Measurements from ENCODE around the gene LRRC45. TPM values are rescaled to one million over a fixed set of nuclear protein-coding genes. Genes with fewer than 3 reads are reported as not detected.

The LRRC45 gene
- total and polyA plus RNA-seq, 2 of the 4 experiments (the other 2 are of a cell fraction): 7.2 to 10.2 TPM

DNA sequence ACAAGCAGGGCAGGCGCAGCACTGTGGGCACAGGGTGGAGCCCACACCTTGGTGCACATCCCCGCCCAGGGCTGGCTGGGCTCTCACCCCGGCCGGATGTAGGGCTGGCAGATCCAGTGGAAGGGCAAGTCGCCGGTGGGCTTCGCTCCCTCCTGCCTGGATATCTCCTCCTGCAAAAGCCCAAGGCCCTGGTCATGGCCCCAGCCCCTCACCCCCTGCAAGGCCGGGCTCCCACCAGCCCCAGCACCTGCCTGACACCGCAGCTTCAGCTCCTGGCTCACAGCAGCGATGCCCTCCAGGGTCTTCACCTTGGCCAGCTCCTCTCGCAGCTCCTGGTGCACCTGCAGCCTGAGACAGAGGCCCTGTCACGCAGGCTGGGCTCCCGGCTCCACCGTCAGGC is 37.5 kb downstream of the LRRC45 start:
- Histone ChIP-seq H3K9me3 (ENCODE audit: control insufficient read depth, insufficient read depth, low read length) (no peaks in the 10 kb centered on the region), H3K4me2 (ENCODE audit: low read depth, low read length) (no peak overlapping the region), H3K14ac (replicated peaks; ENCODE audit: low read depth, low read length) (no peak overlapping the region), H3K4ac (ENCODE audit: low read depth, low read length) (no peak overlapping the region), H3K27me3 (ENCODE audit: control insufficient read depth, insufficient read depth, low read length) (no peaks in the 10 kb centered on the region), H3K23ac (ENCODE audit: low read depth, low read length) (no peak overlapping the region), H3K79me1 (ENCODE audit: low read depth in 1 of 2, low read length in 2 of 2) (peaks cover 5 to 30% of the 10 kb centered on the region in 2 experiments; a peak in 2 of 4 replicates), H4K5ac (ENCODE audit: low read depth, low read length) (no peak overlapping the region), H3K9me1 (ENCODE audit: insufficient read depth, low read length) (no peaks in the 10 kb centered on the region), H2BK120ac (ENCODE audit: low read depth, low read length) (no peak overlapping the region), H3K4me1 (ENCODE audit: control insufficient read depth, insufficient read depth, low read length) (peaks cover 6% of the 10 kb centered on the region), H4K20me1 (ENCODE audit: insufficient read depth, low read length) (peaks cover 3% of the 10 kb centered on the region), H3K9ac (ENCODE audit: low read depth, low read length) (no peak overlapping the region), H2BK15ac (ENCODE audit: low read depth, low read length) (no peak overlapping the region), H2AFZ (replicated peaks; ENCODE audit: low read length, poor library complexity) (no peak overlapping the region), H2BK20ac (ENCODE audit: low read depth, low read length) (no peak overlapping the region), H3K56ac (ENCODE audit: extremely low read depth, insufficient read depth, low read length) (no peak overlapping the region), H4K91ac (ENCODE audit: insufficient read depth, low read depth, low read length) (no peak overlapping the region), H2AK9ac (replicated peaks; ENCODE audit: low read depth, low read length, poor library complexity) (no peak overlapping the region), H2AK5ac (ENCODE audit: low read depth, low read length) (no peak overlapping the region), H4K8ac (ENCODE audit: low read depth in 2 of 2, low read length in 2 of 2) (no peak overlapping the region), H2BK5ac (ENCODE audit: low read depth, low read length, poor library complexity, severe bottlenecking) (no peak overlapping the region), H3K4me3 (ENCODE audit: insufficient read depth, low read depth, low read length) (no peak overlapping the region), H3K36me3 (ENCODE audit: control insufficient read depth, insufficient read depth, low read length) (peaks cover 70% of the 10 kb centered on the region), H3K27ac (ENCODE audit: insufficient read depth, low read length) (no peak overlapping the region), H3K18ac (ENCODE audit: low read depth, low read length) (no peak overlapping the region)
- dilution Hi-C loops (cut with HindIII; ENCODE audit: low sequenced_read_pairs, unreplicated experiment) (no loop called here), in situ Hi-C loops (cut with MboI; ENCODE audit: low sequenced_read_pairs) (no loop called here), intact Hi-C loops (cut with micrococcal nuclease) (no loop called here)
- no peak for DNase-seq
- no peak for TF ChIP-seq BHLHE40 (IDR thresholded peaks at IDR 0.05; ENCODE audit: low read depth, low read length)
- TF ChIP-seq SMC3 (IDR thresholded peaks at IDR 0.05; ENCODE audit: low read depth, low read length): no peak
- TF ChIP-seq ELK1 (IDR thresholded peaks at IDR 0.05; ENCODE audit: borderline replicate concordance, low read depth, low read length): no peak
- no peak for TF ChIP-seq CEBPB (IDR thresholded peaks at IDR 0.05; ENCODE audit: low read depth, low read length)
- no peak for TF ChIP-seq MAFK (IDR thresholded peaks at IDR 0.05; ENCODE audit: low read depth, low read length)
- no peak for TF ChIP-seq MXI1 (IDR thresholded peaks at IDR 0.05; ENCODE audit: borderline replicate concordance, low read depth, low read length)
- TF ChIP-seq, protein P1, sequence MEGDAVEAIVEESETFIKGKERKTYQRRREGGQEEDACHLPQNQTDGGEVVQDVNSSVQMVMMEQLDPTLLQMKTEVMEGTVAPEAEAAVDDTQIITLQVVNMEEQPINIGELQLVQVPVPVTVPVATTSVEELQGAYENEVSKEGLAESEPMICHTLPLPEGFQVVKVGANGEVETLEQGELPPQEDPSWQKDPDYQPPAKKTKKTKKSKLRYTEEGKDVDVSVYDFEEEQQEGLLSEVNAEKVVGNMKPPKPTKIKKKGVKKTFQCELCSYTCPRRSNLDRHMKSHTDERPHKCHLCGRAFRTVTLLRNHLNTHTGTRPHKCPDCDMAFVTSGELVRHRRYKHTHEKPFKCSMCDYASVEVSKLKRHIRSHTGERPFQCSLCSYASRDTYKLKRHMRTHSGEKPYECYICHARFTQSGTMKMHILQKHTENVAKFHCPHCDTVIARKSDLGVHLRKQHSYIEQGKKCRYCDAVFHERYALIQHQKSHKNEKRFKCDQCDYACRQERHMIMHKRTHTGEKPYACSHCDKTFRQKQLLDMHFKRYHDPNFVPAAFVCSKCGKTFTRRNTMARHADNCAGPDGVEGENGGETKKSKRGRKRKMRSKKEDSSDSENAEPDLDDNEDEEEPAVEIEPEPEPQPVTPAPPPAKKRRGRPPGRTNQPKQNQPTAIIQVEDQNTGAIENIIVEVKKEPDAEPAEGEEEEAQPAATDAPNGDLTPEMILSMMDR (conservative IDR thresholded peaks at IDR 0.05; ENCODE audit: low read depth, low read length): no peak
- no peak for TF ChIP-seq POLR2A (IDR thresholded peaks at IDR 0.05; ENCODE audit: low read depth, low read length)
- TF ChIP-seq RFX5 (IDR thresholded peaks at IDR 0.05; ENCODE audit: low read depth, low read length): no peak
- no peak for TF ChIP-seq NFE2L2 (IDR thresholded peaks at IDR 0.05; ENCODE audit: low read depth, low read length)
- TF ChIP-seq FOS (IDR thresholded peaks at IDR 0.05; ENCODE audit: low read depth, low read length): no peak
- TF ChIP-seq RAD21 (IDR thresholded peaks at IDR 0.05; ENCODE audit: low read length): no peak
- TF ChIP-seq CHD1 (IDR thresholded peaks at IDR 0.05; ENCODE audit: low read depth, low read length): no peak
- no peak for TF ChIP-seq RCOR1 (IDR thresholded peaks at IDR 0.05; ENCODE audit: insufficient replicate concordance, low read length)
- no peak for TF ChIP-seq USF2 (IDR thresholded peaks at IDR 0.05; ENCODE audit: low read depth, low read length)
- no peak for TF ChIP-seq MAZ (IDR thresholded peaks at IDR 0.05; ENCODE audit: borderline replicate concordance, low read depth, low read length)
- 91% methylated on average over 8 of the region's 14 CpGs; no CpG with 5 or more reads in 1 of the 2 experiments for WGBS, 2 experiments (ENCODE audit: extremely low coverage in 2 of 2, insufficient read length in 1 of 2)
- POLR2A ChIA-PET (ENCODE audit: unreplicated experiment): no interaction called here
- CTCF ChIA-PET: no interaction called here
- BruUV-seq (replicated peaks): no TSS peak
- no peak for ATAC-seq (ENCODE audit: low read depth)

Data from IMR-90 (cell line).